WTC11 (cell line): ENCODE results near the gene RCN2. TPM values are rescaled to one million over a fixed set of nuclear protein-coding genes. Genes with fewer than 3 reads are reported as not detected.

ENCODE experiments used
- ATAC-seq: fragments of 200-7000 bp; cut with Tn5 transposase; 2 replicates; pipeline ENCODE4 v1.10.0; 2021; ENCODE audit warnings: mild to moderate bottlenecking, moderate library complexity
- CTCF ChIA-PET: fragments of 300-600 bp; sonication (Branson Sonifier 250); formaldehyde crosslinking; loops from one replicate; lab custom pipeline; 2021; ENCODE audit warnings: antibody characterized with exemption; lab: Charles Lee
- POLR2A ChIA-PET: fragments of 350-600 bp; sonication (Branson Sonifier 250); formaldehyde crosslinking; loops from one replicate; lab custom pipeline; 2021; ENCODE audit warnings: antibody characterized with exemption; lab: Charles Lee
- DNase-seq: peaks from one replicate; pipeline ENCODE4 v3.0.0; 2021; ENCODE audit warnings: low spot score
- H3K27ac Mint-ChIP-seq: 2 replicates; pipeline ENCODE4 v1.8.0; 2021; ENCODE audit warnings: mixed read lengths
- H3K27me3 Mint-ChIP-seq: 2 replicates; pipeline ENCODE4 v1.8.0; 2021; ENCODE audit warnings: low read depth, mild to moderate bottlenecking, moderate library complexity, mixed read lengths
- H3K36me3 Mint-ChIP-seq: 2 replicates; pipeline ENCODE4 v1.8.0; 2021; ENCODE audit warnings: mixed read lengths
- H3K4me1 Mint-ChIP-seq: 2 replicates; pipeline ENCODE4 v1.8.0; 2022; ENCODE audit warnings: mixed read lengths
- H3K4me3 Mint-ChIP-seq: 2 replicates; pipeline ENCODE4 v1.8.0; 2021; ENCODE audit warnings: mild to moderate bottlenecking, moderate library complexity, mixed read lengths
- H3K9me3 Mint-ChIP-seq: 2 replicates; pipeline ENCODE4 v1.8.0; 2021; ENCODE audit warnings: mixed read lengths
- AR ChIP-seq: fragments of 250-450 bp; sonication (Bioruptor Pico); IDR thresholded peaks from 2 replicates; pipeline ENCODE4 v1.9.0; 2021; ENCODE audit warnings: mild to moderate bottlenecking
- CREM ChIP-seq: sonication (generic); formaldehyde crosslinking; IDR thresholded peaks from 2 replicates; pipeline ENCODE4 v1.8.1; 2022; ENCODE audit warnings: mild to moderate bottlenecking, missing genetic modification reagents, moderate library complexity
- CTCF ChIP-seq: fragments of 200-600 bp; IDR thresholded peaks from 2 replicates; pipeline ENCODE4 v1.8.0; 2022; ENCODE audit warnings: antibody characterized with exemption
- ELF4 ChIP-seq: sonication (generic); formaldehyde crosslinking; IDR thresholded peaks from 2 replicates; pipeline ENCODE4 v1.8.1; 2022; ENCODE audit warnings: low read depth, mild to moderate bottlenecking, moderate library complexity, missing genetic modification reagents
- FOXK1 ChIP-seq: sonication (generic); formaldehyde crosslinking; IDR thresholded peaks from 2 replicates; pipeline ENCODE4 v1.8.0; 2022; ENCODE audit warnings: mild to moderate bottlenecking, moderate library complexity, missing genetic modification reagents
- GRHL2 ChIP-seq: fragments of 250-450 bp; sonication (Bioruptor Pico); IDR thresholded peaks from 2 replicates; pipeline ENCODE4 v1.8.0; 2022; ENCODE audit warnings: mild to moderate bottlenecking, moderate library complexity; ENCODE audit not compliant: insufficient replicate concordance, severe bottlenecking
- IRF2 ChIP-seq: sonication (generic); formaldehyde crosslinking; IDR thresholded peaks from 2 replicates; pipeline ENCODE4 v1.8.0; 2022; ENCODE audit warnings: low read depth, missing genetic modification reagents, borderline replicate concordance
- JAZF1 ChIP-seq: fragments of 250-450 bp; sonication (Bioruptor Pico); IDR thresholded peaks from 2 replicates; pipeline ENCODE4 v1.9.0; 2021; ENCODE audit warnings: moderate library complexity, mild to moderate bottlenecking, inconsistent platforms
- MYBL2 ChIP-seq: sonication (generic); formaldehyde crosslinking; IDR thresholded peaks from 2 replicates; pipeline ENCODE4 v1.8.1; 2023; ENCODE audit warnings: mild to moderate bottlenecking, moderate library complexity, missing genetic modification reagents
- NFATC4 ChIP-seq: fragments of 250-450 bp; sonication (Bioruptor Pico); IDR thresholded peaks from 2 replicates; pipeline ENCODE4 v1.9.0; 2021; ENCODE audit warnings: mild to moderate bottlenecking
- RORB ChIP-seq: fragments of 250-450 bp; sonication (Bioruptor Pico); IDR thresholded peaks from 2 replicates; pipeline ENCODE4 v1.9.0; 2021; ENCODE audit warnings: mild to moderate bottlenecking
- SOX15 ChIP-seq: fragments of 250-450 bp; sonication (Bioruptor Pico); IDR thresholded peaks from 2 replicates; pipeline ENCODE4 v1.9.0; 2021; ENCODE audit warnings: mild to moderate bottlenecking
- ZNF416 ChIP-seq: fragments of 250-450 bp; sonication (Bioruptor Pico); IDR thresholded peaks from 2 replicates; pipeline ENCODE4 v1.9.0; 2021; ENCODE audit warnings: mild to moderate bottlenecking, inconsistent platforms
- total RNA-seq: library from RNA; stranded (reverse); gene quantifications from 3 replicates; pipeline ENCODE4 v1.2.3, GENCODE V29; 2021
- TF ChIP-seq, protein P1 (sequence below): sonication (generic); formaldehyde crosslinking; IDR thresholded peaks from 2 replicates; pipeline ENCODE4 v1.8.0; 2023; ENCODE audit warnings: missing genetic modification reagents
- TF ChIP-seq, protein P2 (sequence below): fragments of 250-450 bp; sonication (Bioruptor Pico); IDR thresholded peaks from 2 replicates; pipeline ENCODE4 v2.1.2; 2022; ENCODE audit warnings: mild to moderate bottlenecking, moderate library complexity
- TF ChIP-seq, protein P3 (sequence below): sonication (generic); formaldehyde crosslinking; IDR thresholded peaks from 2 replicates; pipeline ENCODE4 v1.8.0; 2022; ENCODE audit warnings: missing genetic modification reagents
- TF ChIP-seq, protein P4 (sequence below): sonication (generic); formaldehyde crosslinking; IDR thresholded peaks from 2 replicates; pipeline ENCODE4 v1.8.1; 2023; ENCODE audit warnings: mild to moderate bottlenecking, missing genetic modification reagents
- TF ChIP-seq, protein P5 (sequence below): sonication (generic); formaldehyde crosslinking; IDR thresholded peaks from 2 replicates; pipeline ENCODE4 v1.8.1; 2022; ENCODE audit warnings: mild to moderate bottlenecking, moderate library complexity, missing genetic modification reagents

Gene RCN2
- total RNA-seq, 1 experiment from 2014 or later: 112 TPM

GRCh38 chr15:76976141-76976540 is 44.6 kb downstream of the RCN2 start (continued):
- TF ChIP-seq CTCF (no peak), GRHL2 (no peak), AR (no peak), JAZF1 (CRISPR knock-in tag) (no peak), NFATC4 (CRISPR knock-in tag) (no peak), MYBL2 (CRISPR knock-in tag) (no peak)

- DNase-seq (no peak), ATAC-seq (no peak)
- Mint-ChIP-seq H3K27me3 (no peaks in the 10 kb centered on the region), H3K27ac (no peak overlapping the region), H3K4me3 (no peak overlapping the region), H3K4me1 (peaks cover 4% of the 10 kb centered on the region), H3K9me3 (peaks cover 11% of the 10 kb centered on the region), H3K36me3 (0 out of 2 replicates have a peak, but pooled peaks cover 3% of the 10 kb centered on the region)
- ChIA-PET CTCF (interaction anchor here (1.4 kb wide), 1 partner anchor 19 kb away, joined by 4 read pairs; the partner anchor contains the start of gene PSTPIP1), POLR2A (no interaction called here)
- TF ChIP-seq, protein P1, sequence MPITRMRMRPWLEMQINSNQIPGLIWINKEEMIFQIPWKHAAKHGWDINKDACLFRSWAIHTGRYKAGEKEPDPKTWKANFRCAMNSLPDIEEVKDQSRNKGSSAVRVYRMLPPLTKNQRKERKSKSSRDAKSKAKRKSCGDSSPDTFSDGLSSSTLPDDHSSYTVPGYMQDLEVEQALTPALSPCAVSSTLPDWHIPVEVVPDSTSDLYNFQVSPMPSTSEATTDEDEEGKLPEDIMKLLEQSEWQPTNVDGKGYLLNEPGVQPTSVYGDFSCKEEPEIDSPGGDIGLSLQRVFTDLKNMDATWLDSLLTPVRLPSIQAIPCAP (CRISPR knock-in tag): no peak
- TF ChIP-seq FOXK1 (CRISPR knock-in tag) (no peak), RORB (CRISPR knock-in tag) (no peak), MYBL2 (CRISPR knock-in tag) (no peak), ZNF416 (no peak), SOX15 (no peak), IRF2 (CRISPR knock-in tag) (no peak), ELF4 (CRISPR knock-in tag) (no peak), CREM (CRISPR knock-in tag) (no peak), AR (no peak)
- TF ChIP-seq, protein P2, sequence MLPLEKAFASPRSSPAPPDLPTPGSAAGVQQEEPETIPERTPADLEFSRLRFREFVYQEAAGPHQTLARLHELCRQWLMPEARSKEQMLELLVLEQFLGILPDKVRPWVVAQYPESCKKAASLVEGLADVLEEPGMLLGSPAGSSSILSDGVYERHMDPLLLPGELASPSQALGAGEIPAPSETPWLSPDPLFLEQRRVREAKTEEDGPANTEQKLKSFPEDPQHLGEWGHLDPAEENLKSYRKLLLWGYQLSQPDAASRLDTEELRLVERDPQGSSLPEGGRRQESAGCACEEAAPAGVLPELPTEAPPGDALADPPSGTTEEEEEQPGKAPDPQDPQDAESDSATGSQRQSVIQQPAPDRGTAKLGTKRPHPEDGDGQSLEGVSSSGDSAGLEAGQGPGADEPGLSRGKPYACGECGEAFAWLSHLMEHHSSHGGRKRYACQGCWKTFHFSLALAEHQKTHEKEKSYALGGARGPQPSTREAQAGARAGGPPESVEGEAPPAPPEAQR (CRISPR knock-in tag): no peak
- TF ChIP-seq, protein P3, sequence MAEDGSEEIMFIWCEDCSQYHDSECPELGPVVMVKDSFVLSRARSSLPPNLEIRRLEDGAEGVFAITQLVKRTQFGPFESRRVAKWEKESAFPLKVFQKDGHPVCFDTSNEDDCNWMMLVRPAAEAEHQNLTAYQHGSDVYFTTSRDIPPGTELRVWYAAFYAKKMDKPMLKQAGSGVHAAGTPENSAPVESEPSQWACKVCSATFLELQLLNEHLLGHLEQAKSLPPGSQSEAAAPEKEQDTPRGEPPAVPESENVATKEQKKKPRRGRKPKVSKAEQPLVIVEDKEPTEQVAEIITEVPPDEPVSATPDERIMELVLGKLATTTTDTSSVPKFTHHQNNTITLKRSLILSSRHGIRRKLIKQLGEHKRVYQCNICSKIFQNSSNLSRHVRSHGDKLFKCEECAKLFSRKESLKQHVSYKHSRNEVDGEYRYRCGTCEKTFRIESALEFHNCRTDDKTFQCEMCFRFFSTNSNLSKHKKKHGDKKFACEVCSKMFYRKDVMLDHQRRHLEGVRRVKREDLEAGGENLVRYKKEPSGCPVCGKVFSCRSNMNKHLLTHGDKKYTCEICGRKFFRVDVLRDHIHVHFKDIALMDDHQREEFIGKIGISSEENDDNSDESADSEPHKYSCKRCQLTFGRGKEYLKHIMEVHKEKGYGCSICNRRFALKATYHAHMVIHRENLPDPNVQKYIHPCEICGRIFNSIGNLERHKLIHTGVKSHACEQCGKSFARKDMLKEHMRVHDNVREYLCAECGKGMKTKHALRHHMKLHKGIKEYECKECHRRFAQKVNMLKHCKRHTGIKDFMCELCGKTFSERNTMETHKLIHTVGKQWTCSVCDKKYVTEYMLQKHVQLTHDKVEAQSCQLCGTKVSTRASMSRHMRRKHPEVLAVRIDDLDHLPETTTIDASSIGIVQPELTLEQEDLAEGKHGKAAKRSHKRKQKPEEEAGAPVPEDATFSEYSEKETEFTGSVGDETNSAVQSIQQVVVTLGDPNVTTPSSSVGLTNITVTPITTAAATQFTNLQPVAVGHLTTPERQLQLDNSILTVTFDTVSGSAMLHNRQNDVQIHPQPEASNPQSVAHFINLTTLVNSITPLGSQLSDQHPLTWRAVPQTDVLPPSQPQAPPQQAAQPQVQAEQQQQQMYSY (CRISPR knock-in tag): no peak
- TF ChIP-seq, protein P4, sequence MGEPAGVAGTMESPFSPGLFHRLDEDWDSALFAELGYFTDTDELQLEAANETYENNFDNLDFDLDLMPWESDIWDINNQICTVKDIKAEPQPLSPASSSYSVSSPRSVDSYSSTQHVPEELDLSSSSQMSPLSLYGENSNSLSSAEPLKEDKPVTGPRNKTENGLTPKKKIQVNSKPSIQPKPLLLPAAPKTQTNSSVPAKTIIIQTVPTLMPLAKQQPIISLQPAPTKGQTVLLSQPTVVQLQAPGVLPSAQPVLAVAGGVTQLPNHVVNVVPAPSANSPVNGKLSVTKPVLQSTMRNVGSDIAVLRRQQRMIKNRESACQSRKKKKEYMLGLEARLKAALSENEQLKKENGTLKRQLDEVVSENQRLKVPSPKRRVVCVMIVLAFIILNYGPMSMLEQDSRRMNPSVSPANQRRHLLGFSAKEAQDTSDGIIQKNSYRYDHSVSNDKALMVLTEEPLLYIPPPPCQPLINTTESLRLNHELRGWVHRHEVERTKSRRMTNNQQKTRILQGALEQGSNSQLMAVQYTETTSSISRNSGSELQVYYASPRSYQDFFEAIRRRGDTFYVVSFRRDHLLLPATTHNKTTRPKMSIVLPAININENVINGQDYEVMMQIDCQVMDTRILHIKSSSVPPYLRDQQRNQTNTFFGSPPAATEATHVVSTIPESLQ (CRISPR knock-in tag): no peak
- TF ChIP-seq, protein P5, sequence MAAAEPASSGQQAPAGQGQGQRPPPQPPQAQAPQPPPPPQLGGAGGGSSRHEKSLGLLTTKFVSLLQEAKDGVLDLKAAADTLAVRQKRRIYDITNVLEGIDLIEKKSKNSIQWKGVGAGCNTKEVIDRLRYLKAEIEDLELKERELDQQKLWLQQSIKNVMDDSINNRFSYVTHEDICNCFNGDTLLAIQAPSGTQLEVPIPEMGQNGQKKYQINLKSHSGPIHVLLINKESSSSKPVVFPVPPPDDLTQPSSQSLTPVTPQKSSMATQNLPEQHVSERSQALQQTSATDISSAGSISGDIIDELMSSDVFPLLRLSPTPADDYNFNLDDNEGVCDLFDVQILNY (CRISPR knock-in tag): no peak
Measured at GRCh38 chr15:76976572-76977270, 45.2 kb downstream of the RCN2 start.
